NB4 (cell line): ENCODE results near the gene NKX2-2.

ENCODE experiments used
- DNase-seq: peaks from one replicate; pipeline ENCODE4 v3.0.0; 2010; ENCODE audit warnings: low read depth
- H3K4me3 ChIP-seq: one replicate; pipeline ENCODE4 v1.5.1; 2011; ENCODE audit warnings: mild to moderate bottlenecking, low read depth, low read length, moderate library complexity
- CTCF ChIP-seq: IDR thresholded peaks from one replicate; pipeline ENCODE4 v1.5.1; 2012; ENCODE audit warnings: low read depth, low read length
- MYC ChIP-seq: IDR thresholded peaks from 2 replicates; pipeline ENCODE4 v1.6.1; 2011; ENCODE audit warnings: low read depth, low read length
- POLR2A ChIP-seq: IDR thresholded peaks from 2 replicates; pipeline ENCODE4 v1.6.1; 2011; ENCODE audit warnings: mild to moderate bottlenecking; ENCODE audit not compliant: insufficient read length; ENCODE audit errors: extremely low read depth
- TF ChIP-seq, protein P1 (sequence below): IDR thresholded peaks from 2 replicates; pipeline ENCODE4 v1.6.1; 2011; ENCODE audit warnings: low read depth, low read length

Gene NKX2-2

GRCh38 chr20:21505161-21505809, 8.6 kb downstream of the NKX2-2 start:
- no peak overlapping the region for H3K4me3 ChIP-seq
- TF ChIP-seq CTCF (peak; percentile 90), MYC (0 out of 2 replicates have a peak, but pooled peaks have one; percentile 45), POLR2A (no peak)
- peak; percentile 69 for DNase-seq

- TF ChIP-seq, protein P1, sequence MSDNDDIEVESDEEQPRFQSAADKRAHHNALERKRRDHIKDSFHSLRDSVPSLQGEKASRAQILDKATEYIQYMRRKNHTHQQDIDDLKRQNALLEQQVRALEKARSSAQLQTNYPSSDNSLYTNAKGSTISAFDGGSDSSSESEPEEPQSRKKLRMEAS, result no peak
- no peak for TF ChIP-seq POLR2A
- no peak for TF ChIP-seq CTCF
- TF ChIP-seq MYC, result no peak
- DNase-seq, result no peak
- H3K4me3 ChIP-seq, result no peak overlapping the region
Measured at GRCh38 chr20:21504323-21504722, 9.5 kb downstream of the NKX2-2 start.

GRCh38 chr20:21503345-21503744, 10.5 kb downstream of the NKX2-2 start:
- no peak overlapping the region for H3K4me3 ChIP-seq
- DNase-seq, result peak; percentile 84
- TF ChIP-seq, protein P1, result no peak
- no peak for TF ChIP-seq CTCF
- no peak for TF ChIP-seq POLR2A
- no peak for TF ChIP-seq MYC

GRCh38 chr20:21501184-21501583, 12.7 kb downstream of the NKX2-2 start:
- DNase-seq, result no peak
- no peak overlapping the region for H3K4me3 ChIP-seq
- TF ChIP-seq CTCF (no peak), POLR2A (no peak), MYC (no peak)
- TF ChIP-seq, protein P1, result no peak

- TF ChIP-seq CTCF (no peak), POLR2A (no peak), MYC (no peak)
- TF ChIP-seq, protein P1, result no peak
- no peak overlapping the region for H3K4me3 ChIP-seq
- DNase-seq, result no peak
Measured at GRCh38 chr20:21500599-21500998, 13.3 kb downstream of the NKX2-2 start.
